Psoas muscle (tissue), 8 donors: ENCODE measurements around the gene MOCOS. TPM values are rescaled to one million over a fixed set of nuclear protein-coding genes. Genes with fewer than 3 reads are reported as not detected.
A peak's percentile ranks its signal among the peaks of the same experiment; 100 is the strongest.

ENCODE experiments used
- ATAC-seq, 4 donors: fragments of 200-7000 bp; cut with Tn5 transposase; one replicate each; pipeline ENCODE4 v1.9.1; 2020; ENCODE audit warnings: moderate library complexity in 3 of 4, mild to moderate bottlenecking in 2 of 4
- DNase-seq, 2 donors: peaks; one replicate each; pipeline ENCODE4 v3.0.0-alpha.2; 2020
- H3K27ac ChIP-seq: fragments of 200-600 bp; one replicate; pipeline ENCODE4 v1.8.0; 2022
- H3K27me3 ChIP-seq, 3 donors: fragments of 200-600 bp in 1 of 3; one replicate each; pipeline versions ENCODE4 v1.6.1 to v1.8.0; 2013 to 2022; ENCODE audit warnings: low read length in 2 of 3, mild to moderate bottlenecking in 2 of 3, moderate library complexity in 1 of 3; ENCODE audit not compliant: insufficient read depth in 3 of 3
- H3K36me3 ChIP-seq, 2 donors: fragments of 200-600 bp in 1 of 2; one replicate each; pipeline versions ENCODE4 v1.6.1 to v1.8.0; 2013 to 2022; ENCODE audit warnings: low read depth in 1 of 2, mild to moderate bottlenecking in 1 of 2, moderate library complexity in 1 of 2; ENCODE audit not compliant: insufficient read depth in 1 of 2
- H3K4me1 ChIP-seq: fragments of 200-600 bp; one replicate; pipeline ENCODE4 v1.8.0; 2022
- H3K4me3 ChIP-seq: fragments of 200-600 bp; one replicate; pipeline ENCODE4 v1.8.0; 2022; ENCODE audit warnings: mild to moderate bottlenecking
- H3K9me3 ChIP-seq: fragments of 200-600 bp; one replicate; pipeline ENCODE4 v1.8.0; 2022
- CTCF ChIP-seq: fragments of 200-600 bp; IDR thresholded peaks from one replicate; pipeline ENCODE4 v1.8.0; 2022; ENCODE audit warnings: antibody characterized with exemption
- WGBS, 3 donors: extraction: QIAGEN DNeasy Blood & Tissue Kit; methylation state at CpG; one replicate each; pipeline versions ENCODE4 v1.1.6 to v1.1.7; 2013; 5-methylcytosine and 5-hydroxymethylcytosine counted together
- intact Hi-C, 2 donors: fragments of 100-400 bp; cut with DNase I; formaldehyde crosslinking; loops; one replicate each; pipeline versions ENCODE4 v1.11.0 to v1.14.2; 2022
- polyA plus RNA-seq, 3 donors: library from polyadenylated mRNA; stranded (reverse); fragments of 200-250 nt; gene quantifications; one replicate each; pipeline ENCODE4 v1.2.3, GENCODE V29; 2013
- total RNA-seq, 4 donors: library from RNA; stranded (reverse); fragmentation: NEBNext Ultra II Directional in 2 of 4; extraction: Animal tissue kit (Norgen Biotek cat#: 25700) in 2 of 4; gene quantifications; one replicate each; pipeline versions ENCODE4 v1.2.1 to v1.2.4, GENCODE V29; 2021 to 2023
- donor health status: healthy with polysubstance abuse.
- donor health status: DM: no; HTN: no; CAD: no; lungs with moderate emphysema.
- donor health status: Bipolar disorder and iron deficiency.
- donor health status: healthy.
- donor health status: DM: yes; HTN: yes; CAD: no.
- donor health status: DM: no; HTN: no; CAD: no.
- donor health status: DM: no; HTN: no; CAD: no.
- donor health status: DM: yes; HTN: yes; CAD: no.

Gene MOCOS
- total and polyA plus RNA-seq, 7 donors: 0.30 to 4.8 (median 0.94) TPM

DNA sequence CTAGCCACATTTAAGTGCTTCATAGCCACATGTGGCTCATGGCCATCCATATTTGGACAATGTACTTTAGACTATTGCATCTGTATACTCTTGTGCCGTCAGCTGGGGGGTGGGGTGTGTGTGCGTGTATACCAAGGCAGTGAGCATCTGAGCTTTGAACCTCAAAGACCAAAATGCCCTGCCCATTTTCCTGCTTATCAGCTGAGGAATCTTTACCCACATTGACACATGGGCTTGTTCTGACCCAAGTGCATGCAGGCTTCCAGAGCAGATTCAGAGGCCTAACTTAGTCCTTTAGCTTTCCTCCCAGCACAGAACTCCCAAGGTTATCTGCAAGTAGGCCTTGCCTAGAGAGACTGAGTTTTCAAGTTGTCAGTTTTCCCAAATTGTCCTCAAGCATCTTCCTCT lies 11.1 kb upstream of the MOCOS start:
- 89 to 98% (median 98%) methylated on average over 2 of the region's 2 CpGs for WGBS, 3 donors

DNA sequence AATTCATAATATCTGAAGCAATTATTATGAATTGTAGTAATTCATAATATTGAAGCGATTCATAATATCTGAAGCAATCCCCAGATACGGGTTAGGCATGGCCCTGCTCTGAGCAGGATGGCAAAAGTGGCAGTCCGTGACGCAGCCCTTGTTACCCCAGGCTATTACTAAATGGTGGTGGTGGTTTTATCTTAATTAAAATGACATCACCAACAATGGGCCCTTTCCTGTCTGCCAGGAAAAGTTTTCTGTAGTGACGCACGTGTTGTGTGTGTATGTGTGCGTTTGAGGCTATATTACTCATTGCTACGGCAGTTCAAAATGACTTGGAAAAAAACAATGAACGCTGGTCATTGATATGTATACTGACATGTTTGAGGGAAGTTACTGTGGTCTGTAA lies 10.6 kb upstream of the MOCOS start:
- no peaks in the 10 kb centered on the region for H3K9me3 ChIP-seq
- DNase-seq (no peak), ATAC-seq (no peak)
- H3K4me1 ChIP-seq: no peaks in the 10 kb centered on the region
- H3K36me3 ChIP-seq: peaks cover 0 to 57% of the 10 kb centered on the region in 2 donors
- H3K27me3 ChIP-seq: no peaks in the 10 kb centered on the region
- no peak overlapping the region for H3K27ac ChIP-seq
- H3K4me3 ChIP-seq: no peak overlapping the region
- no peak for TF ChIP-seq CTCF
- intact Hi-C loops: no loop called here
- 90 to 96% (median 95%) methylated on average over 9 of the region's 9 CpGs for WGBS, 3 donors

More for the DNA sequence above, 11.1 kb upstream of the MOCOS start:
- ATAC-seq (no peak), DNase-seq (no peak)
- TF ChIP-seq CTCF: no peak
- Histone ChIP-seq H3K9me3 (no peaks in the 10 kb centered on the region), H3K27me3 (no peaks in the 10 kb centered on the region), H3K36me3 (peaks cover 0 to 62% of the 10 kb centered on the region in 2 donors), H3K4me3 (no peak overlapping the region), H3K27ac (no peak overlapping the region), H3K4me1 (no peaks in the 10 kb centered on the region)
- intact Hi-C loops: no loop called here

- Histone ChIP-seq H3K27ac (no peak overlapping the region), H3K9me3 (no peaks in the 10 kb centered on the region), H3K4me3 (no peak overlapping the region), H3K27me3 (no peaks in the 10 kb centered on the region), H3K4me1 (no peaks in the 10 kb centered on the region), H3K36me3 (peaks cover 0 to 47% of the 10 kb centered on the region in 2 donors)
- intact Hi-C loops: no loop called here
- WGBS, 3 donors: 74 to 81% (median 75%) methylated on average over 3 of the region's 3 CpGs
- ATAC-seq (no peak), DNase-seq (no peak)
- no peak for TF ChIP-seq CTCF
Observed at GRCh38 chr18:36177913-36178312, 9.4 kb upstream of the MOCOS start.

DNA sequence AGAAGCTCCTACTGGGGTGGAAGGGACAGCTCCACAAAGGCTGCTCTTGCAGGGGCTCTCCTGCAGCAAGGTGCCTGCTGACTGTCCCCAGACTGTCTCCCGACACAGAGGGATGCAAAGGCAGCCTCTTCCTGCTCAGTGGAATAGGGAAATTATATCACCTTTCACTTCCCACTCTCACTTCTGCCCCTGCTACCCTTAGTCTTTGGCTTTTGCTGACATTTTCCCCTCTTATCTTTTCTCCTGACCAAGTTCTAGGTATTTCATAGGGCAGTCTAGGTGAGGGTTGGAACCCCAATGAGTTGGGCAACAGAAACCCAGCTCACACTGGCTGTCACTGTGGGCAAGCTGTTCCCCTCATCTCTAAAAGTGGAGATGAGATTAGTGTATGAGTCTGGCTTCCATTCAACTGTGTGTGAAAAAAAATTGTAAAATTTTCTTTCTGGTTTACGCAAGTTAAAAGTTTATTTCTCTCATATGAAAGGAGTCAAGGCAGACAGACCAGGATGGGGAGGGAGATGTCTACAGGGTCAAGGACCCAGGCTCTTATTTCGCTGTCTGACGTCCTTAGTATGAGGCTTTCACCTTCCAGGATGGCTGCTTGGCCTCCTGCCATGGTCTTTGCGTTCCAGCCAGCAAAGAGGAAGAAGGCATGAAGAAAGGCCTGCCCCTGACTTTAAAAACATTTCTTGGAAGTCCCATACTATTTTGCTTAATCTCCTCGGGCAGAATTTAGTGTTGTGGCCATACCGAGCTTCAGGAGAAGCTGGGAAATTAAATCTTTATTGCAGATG lies 7.5 kb upstream of the MOCOS start:
- no peaks in the 10 kb centered on the region for H3K4me1 ChIP-seq
- H3K27me3 ChIP-seq: no peaks in the 10 kb centered on the region
- intact Hi-C loops: loop anchor here in 1 of 2 donors (10.0 kb wide), 2 partner anchors 165 to 395 kb away; no protein-coding TSS in a partner anchor
- ATAC-seq (peak; percentile 39 to 80 (median 64)), DNase-seq (peak; percentile 76 to 86)
- 15 to 20% (median 19%) methylated on average over 7 of the region's 7 CpGs for WGBS, 3 donors
- no peak overlapping the region for H3K4me3 ChIP-seq
- no peak for TF ChIP-seq CTCF
- no peaks in the 10 kb centered on the region for H3K9me3 ChIP-seq
- no peak overlapping the region for H3K27ac ChIP-seq
- peaks cover 0 to 28% of the 10 kb centered on the region in 2 donors for H3K36me3 ChIP-seq
